PFSK-1 (cell line): ENCODE measurements around the gene ENKD1.

ENCODE experiments used
- FOXP2 ChIP-seq: optimal IDR thresholded peaks from 2 replicates; pipeline ENCODE3; 2011; ENCODE audit warnings: borderline replicate concordance, control low read depth, inconsistent platforms; ENCODE audit not compliant: insufficient read depth; ENCODE audit errors: extremely low read length, extremely low read depth
- POLR2AphosphoS5 ChIP-seq: IDR thresholded peaks from 2 replicates; pipeline ENCODE4 v1.6.1; 2012; ENCODE audit warnings: low read depth, mild to moderate bottlenecking, control low read depth, low read length, moderate library complexity
- REST ChIP-seq, 2 experiments: IDR thresholded peaks; 2 replicates each; pipeline versions ENCODE4 v1.6.1 to v1.8.0; 2011 to 2012; ENCODE audit warnings: low read depth in 2 of 2, low read length in 2 of 2, control low read depth in 1 of 2, inconsistent platforms in 1 of 2, mild to moderate bottlenecking in 1 of 2, moderate library complexity in 1 of 2; ENCODE audit not compliant: insufficient read depth in 1 of 2
- SIN3A ChIP-seq: IDR thresholded peaks from 2 replicates; pipeline ENCODE4 v1.6.1; 2012; ENCODE audit warnings: mild to moderate bottlenecking, low read length, moderate library complexity, borderline replicate concordance; ENCODE audit not compliant: insufficient read depth
- TAF1 ChIP-seq: IDR thresholded peaks from 2 replicates; pipeline ENCODE4 v1.6.1; 2012; ENCODE audit warnings: low read length, control low read depth, borderline replicate concordance; ENCODE audit not compliant: insufficient read depth

The ENKD1 gene

GRCh38 chr16:67653789-67654402, 12.7 kb downstream of the ENKD1 start:
- TF ChIP-seq REST (IDR thresholded peaks at IDR 0.05; ENCODE audit: insufficient read depth in 1 of 2, low read depth in 2 of 2, low read length in 2 of 2) (peak; percentile 78 to 89), SIN3A (no peak)

- no peak for TF ChIP-seq POLR2AphosphoS5
- TF ChIP-seq FOXP2 = peak; percentile 47
- TF ChIP-seq SIN3A = no peak
- no peak for TF ChIP-seq TAF1
Observed at GRCh38 chr16:67653128-67653788, 13.3 kb downstream of the ENKD1 start.

GRCh38 chr16:67652578-67653127, 13.9 kb downstream of the ENKD1 start:
- no peak for TF ChIP-seq FOXP2
- TF ChIP-seq SIN3A = no peak; the same call in 1 of the 2 replicates
- TF ChIP-seq REST (IDR thresholded peaks at IDR 0.05; ENCODE audit: insufficient read depth in 1 of 2, low read depth in 2 of 2, low read length in 2 of 2) = peak; percentile 87 to 93
- no peak for TF ChIP-seq POLR2AphosphoS5
- TF ChIP-seq TAF1 = no peak

GRCh38 chr16:67651847-67652246, 14.7 kb downstream of the ENKD1 start:
- TF ChIP-seq TAF1 = no peak
- TF ChIP-seq SIN3A = no peak
- TF ChIP-seq REST (IDR thresholded peaks at IDR 0.05; ENCODE audit: insufficient read depth in 1 of 2, low read depth in 2 of 2, low read length in 2 of 2) = no peak
- TF ChIP-seq FOXP2 = no peak
- TF ChIP-seq POLR2AphosphoS5 = no peak

GRCh38 chr16:67651039-67651438, 15.5 kb downstream of the ENKD1 start:
- TF ChIP-seq TAF1 = no peak
- no peak for TF ChIP-seq POLR2AphosphoS5
- TF ChIP-seq SIN3A = no peak
- TF ChIP-seq FOXP2 = no peak
- no peak for TF ChIP-seq REST (IDR thresholded peaks at IDR 0.05; ENCODE audit: insufficient read depth in 1 of 2, low read depth in 2 of 2, low read length in 2 of 2)
